H1 (cell line): ENCODE results near the gene MLYCD. TPM values are rescaled to one million over a fixed set of nuclear protein-coding genes. Genes with fewer than 3 reads are reported as not detected.

Source experiments
- CTCF ChIA-PET: fragments of 300-600 bp; sonication (Branson Sonifier 250); formaldehyde crosslinking; loops from one replicate; lab custom pipeline; 2021; ENCODE audit not compliant: partially characterized antibody; lab: Charles Lee
- POLR2A ChIA-PET: fragments of 300-600 bp; sonication (Branson Sonifier 250); formaldehyde crosslinking; loops from one replicate; lab custom pipeline; 2021; ENCODE audit warnings: inconsistent platforms; ENCODE audit not compliant: partially characterized antibody; lab: Charles Lee
- DNase-seq, 2 experiments: peaks; one replicate each; pipeline versions ENCODE4 v3.0.0 to v3.0.0-alpha.2; 2010 to 2022; ENCODE audit warnings: low spot score in 2 of 2, low read depth in 1 of 2, mixed read lengths in 1 of 2
- FAIRE-seq: peaks from 2 replicates; lab custom pipeline; 2011; peaks lifted over from hg19 to GRCh38; lab: Jason Lieb, UNC
- H2AFZ ChIP-seq: 2 replicates; pipeline ENCODE4 v1.8.1; 2012; ENCODE audit warnings: low read length, inconsistent platforms
- H2AK5ac ChIP-seq: 2 replicates; pipeline ENCODE4 v1.6.1; 2013; ENCODE audit warnings: low read depth, low read length
- H2BK120ac ChIP-seq: replicated peaks from 2 replicates; pipeline ENCODE3; 2013; ENCODE audit warnings: low read depth, low read length, inconsistent platforms
- H2BK12ac ChIP-seq: 2 replicates; pipeline ENCODE4 v1.6.1; 2013; ENCODE audit warnings: low read depth, low read length
- H2BK15ac ChIP-seq: 2 replicates; pipeline ENCODE4 v1.6.1; 2013; ENCODE audit warnings: low read length
- H2BK20ac ChIP-seq: 2 replicates; pipeline ENCODE4 v1.6.1; 2013; ENCODE audit warnings: low read length
- H2BK5ac ChIP-seq: 2 replicates; pipeline ENCODE4 v1.6.1; 2013; ENCODE audit warnings: low read depth, low read length
- H3K14ac ChIP-seq: 2 replicates; pipeline ENCODE4 v1.6.1; 2013; ENCODE audit warnings: inconsistent platforms; ENCODE audit not compliant: insufficient read length
- H3K18ac ChIP-seq: 2 replicates; pipeline ENCODE4 v1.6.1; 2013; ENCODE audit warnings: low read length; ENCODE audit errors: extremely low read depth
- H3K23ac ChIP-seq: 2 replicates; pipeline ENCODE4 v1.6.1; 2013; ENCODE audit warnings: inconsistent platforms; ENCODE audit not compliant: insufficient read length
- H3K23me2 ChIP-seq: 2 replicates; pipeline ENCODE4 v1.6.1; 2013; ENCODE audit warnings: low read depth, low read length
- H3K27ac ChIP-seq: 2 replicates; pipeline ENCODE4 v1.6.1; 2011; ENCODE audit warnings: low read depth, low read length, inconsistent platforms
- H3K27me3 ChIP-seq, 4 experiments: replicated peaks in 1 of 4; 1 replicate in 1 of 4; 2 replicates in 3 of 4; pipeline versions ENCODE4 v1.6.1 to v1.8.1; 2011 to 2013; ENCODE audit warnings: low read length in 3 of 4, mild to moderate bottlenecking in 3 of 4, inconsistent platforms in 2 of 4, mixed read lengths in 2 of 4, moderate library complexity in 1 of 4; ENCODE audit not compliant: control insufficient read depth in 3 of 4, insufficient read depth in 3 of 4; ENCODE audit errors: extremely low read depth in 1 of 4
- H3K36me3 ChIP-seq, 4 experiments: 2 replicates each; pipeline versions ENCODE4 v1.6.1 to v1.8.1; 2011 to 2013; ENCODE audit warnings: mild to moderate bottlenecking in 4 of 4, low read length in 3 of 4, moderate library complexity in 2 of 4, control low read depth in 1 of 4, inconsistent platforms in 1 of 4; ENCODE audit not compliant: insufficient read depth in 4 of 4, control insufficient read depth in 2 of 4
- H3K4ac ChIP-seq: replicated peaks from 2 replicates; pipeline ENCODE3; 2013; ENCODE audit warnings: low read length, low read depth, mixed read lengths, inconsistent platforms; ENCODE audit not compliant: insufficient read length
- H3K4me1 ChIP-seq, 4 experiments: replicated peaks in 1 of 4; 1 replicate in 1 of 4; 2 replicates in 3 of 4; pipeline versions ENCODE4 v1.6.1 to v1.8.1; 2011 to 2013; ENCODE audit warnings: low read length in 3 of 4, inconsistent platforms in 2 of 4, mixed read lengths in 1 of 4; ENCODE audit not compliant: insufficient read depth in 4 of 4, control insufficient read depth in 3 of 4
- H3K4me2 ChIP-seq, 2 experiments: 2 replicates each; pipeline versions ENCODE4 v1.6.1 to v1.8.1; 2011 to 2013; ENCODE audit warnings: low read depth in 2 of 2, low read length in 2 of 2, control low read depth in 1 of 2, inconsistent platforms in 1 of 2, mild to moderate bottlenecking in 1 of 2; ENCODE audit not compliant: insufficient read depth in 1 of 2
- H3K4me3 ChIP-seq, 4 experiments: fragments of 200-600, 300-600 bp in 1 of 4; sonication (generic), shearing (Covaris generic), sonication (Bioruptor Twin) in 1 of 4; 2 replicates each; pipeline versions ENCODE4 v1.5.1 to v1.8.1; 2011 to 2016; ENCODE audit warnings: low read length in 4 of 4, low read depth in 3 of 4, control low read depth in 2 of 4, inconsistent platforms in 2 of 4, mild to moderate bottlenecking in 2 of 4, mixed read lengths in 1 of 4, moderate library complexity in 1 of 4; ENCODE audit not compliant: insufficient read depth in 2 of 4; ENCODE audit errors: extremely low read depth in 1 of 4
- H3K56ac ChIP-seq: replicated peaks from 2 replicates; pipeline ENCODE3; 2013; ENCODE audit warnings: low read depth, mild to moderate bottlenecking, mixed read lengths, low read length, inconsistent platforms; ENCODE audit not compliant: insufficient read length
- H3K79me1 ChIP-seq: 2 replicates; pipeline ENCODE4 v1.6.1; 2013; ENCODE audit warnings: low read depth, low read length, control low read depth
- H3K79me2 ChIP-seq, 2 experiments: 2 replicates each; pipeline versions ENCODE4 v1.6.1 to v1.8.1; 2012 to 2013; ENCODE audit warnings: low read length in 2 of 2, mild to moderate bottlenecking in 2 of 2, inconsistent platforms in 1 of 2; ENCODE audit not compliant: insufficient read depth in 2 of 2, control insufficient read depth in 1 of 2
- H3K9ac ChIP-seq, 4 experiments: replicated peaks in 1 of 4; 1 replicate in 1 of 4; 2 replicates in 3 of 4; pipeline versions ENCODE4 v1.6.1 to v1.8.1; 2011 to 2013; ENCODE audit warnings: low read depth in 3 of 4, low read length in 3 of 4, control low read depth in 2 of 4, mild to moderate bottlenecking in 2 of 4, moderate library complexity in 2 of 4, inconsistent platforms in 1 of 4; ENCODE audit errors: extremely low read depth in 1 of 4
- H3K9me3 ChIP-seq, 2 experiments: 2 replicates each; pipeline versions ENCODE4 v1.6.1 to v1.8.1; 2012 to 2013; ENCODE audit warnings: mild to moderate bottlenecking in 2 of 2, moderate library complexity in 2 of 2, control low read depth in 1 of 2, inconsistent platforms in 1 of 2, low read depth in 1 of 2, low read length in 1 of 2, mixed read lengths in 1 of 2; ENCODE audit not compliant: insufficient read depth in 2 of 2
- H4K20me1 ChIP-seq, 2 experiments: replicated peaks in 1 of 2; 2 replicates each; pipeline versions ENCODE3 to v1.8.1; 2011 to 2013; ENCODE audit warnings: inconsistent platforms in 2 of 2, low read length in 2 of 2, mild to moderate bottlenecking in 1 of 2; ENCODE audit not compliant: insufficient read depth in 2 of 2, control insufficient read depth in 1 of 2
- H4K5ac ChIP-seq: 2 replicates; pipeline ENCODE4 v1.6.1; 2013; ENCODE audit warnings: low read length, low read depth, mixed read lengths, inconsistent platforms; ENCODE audit not compliant: insufficient read length
- H4K8ac ChIP-seq: 2 replicates; pipeline ENCODE4 v1.8.0; 2013; ENCODE audit warnings: mild to moderate bottlenecking, moderate library complexity, low read length, inconsistent platforms; ENCODE audit not compliant: insufficient read depth; ENCODE audit errors: extremely low read depth
- H4K91ac ChIP-seq: replicated peaks from 2 replicates; pipeline ENCODE3; 2013; ENCODE audit warnings: low read length, mixed read lengths, inconsistent platforms; ENCODE audit not compliant: insufficient read length
- JUND ChIP-seq: IDR thresholded peaks from 2 replicates; pipeline ENCODE4 v1.6.1; 2011; ENCODE audit warnings: mild to moderate bottlenecking, improper control_type of control experiment, low read length
- MAFK ChIP-seq: IDR thresholded peaks from 2 replicates; pipeline ENCODE4 v1.6.1; 2012; ENCODE audit warnings: low read depth, mild to moderate bottlenecking, improper control_type of control experiment, low read length
- NRF1 ChIP-seq: IDR thresholded peaks from 2 replicates; pipeline ENCODE4 v1.6.1; 2011; ENCODE audit warnings: mild to moderate bottlenecking, low read depth, low read length, improper control_type of control experiment
- PHF8 ChIP-seq: fragments of 200-600 bp; sonication (generic); conservative IDR thresholded peaks from 2 replicates; pipeline ENCODE4 v1.7.1; 2012; ENCODE audit warnings: low read depth, mild to moderate bottlenecking, inconsistent platforms, low read length, moderate library complexity
- POLR2AphosphoS5 ChIP-seq: IDR thresholded peaks from 2 replicates; pipeline ENCODE4 v1.6.1; 2011; ENCODE audit warnings: low read depth, low read length
- RBBP5 ChIP-seq: IDR thresholded peaks from 2 replicates; pipeline ENCODE4 v1.7.1; 2012; ENCODE audit warnings: low read depth, mild to moderate bottlenecking, inconsistent platforms, low read length, moderate library complexity, borderline replicate concordance
- SIX5 ChIP-seq: IDR thresholded peaks from 2 replicates; pipeline ENCODE4 v1.6.1; 2011; ENCODE audit warnings: mild to moderate bottlenecking, low read depth, low read length
- TAF1 ChIP-seq: IDR thresholded peaks from 2 replicates; pipeline ENCODE4 v1.6.1; 2011; ENCODE audit warnings: mild to moderate bottlenecking, low read depth, low read length
- ZNF274 ChIP-seq: IDR thresholded peaks from 2 replicates; pipeline ENCODE4 v1.7.0; 2012; ENCODE audit warnings: low read length, borderline replicate concordance; ENCODE audit errors: extremely low read depth
- WGBS, 2 experiments: shearing (Covaris generic) in 1 of 2; methylation state at CpG; one replicate each; pipeline versions ENCODE4 v1.1.6 to v1.1.7; 2013 to 2015; ENCODE audit warnings: low lambda C conversion rate in 2 of 2, mixed read lengths in 2 of 2, inconsistent platforms in 1 of 2, low coverage in 1 of 2, missing lambda C conversion rate in 1 of 2; ENCODE audit not compliant: insufficient replicate concordance in 2 of 2, insufficient coverage in 1 of 2, insufficient read length in 1 of 2; ENCODE audit errors: extremely low coverage in 1 of 2, missing lambda C conversion rate in 1 of 2; 5-methylcytosine and 5-hydroxymethylcytosine counted together
- polyA plus RNA-seq, 7 experiments: library from polyadenylated mRNA; depleted of rRNA in 3 of 7; stranded (reverse) in 5 of 7; unstranded in 2 of 7; fragments of >200 nt in 5 of 7; fragments of 200-250 nt in 2 of 7; gene quantifications; 1 replicate in 5 of 7; 2 replicates in 1 of 7; 4 replicates in 1 of 7; pipeline versions ENCODE4 v1.2.1 to v1.2.3, GENCODE V29; 2011 to 2013; ENCODE audit warnings: missing spikeins in 2 of 7, mixed read lengths in 2 of 7
- total RNA-seq: library from RNA; stranded (reverse); fragmentation: NEBNext Ultra II Directional; extraction: Animal tissue kit (Norgen Biotek cat#: 25700); gene quantifications from 2 replicates; pipeline ENCODE4 v1.2.1, GENCODE V29; 2021
- TF ChIP-seq, protein P1 (sequence below): IDR thresholded peaks from 2 replicates; pipeline ENCODE4 v1.6.1; 2012; ENCODE audit warnings: low read length, inconsistent platforms
- TF ChIP-seq, protein P2 (sequence below): IDR thresholded peaks from 2 replicates; pipeline ENCODE4 v1.6.1; 2012; ENCODE audit warnings: inconsistent platforms

MLYCD gene
- total and polyA plus RNA-seq, 2 of the 8 experiments (the other 6 are each of a cell fraction or from before 2014, with no cell fraction given), result 3.7 to 7.0 TPM

DNA sequence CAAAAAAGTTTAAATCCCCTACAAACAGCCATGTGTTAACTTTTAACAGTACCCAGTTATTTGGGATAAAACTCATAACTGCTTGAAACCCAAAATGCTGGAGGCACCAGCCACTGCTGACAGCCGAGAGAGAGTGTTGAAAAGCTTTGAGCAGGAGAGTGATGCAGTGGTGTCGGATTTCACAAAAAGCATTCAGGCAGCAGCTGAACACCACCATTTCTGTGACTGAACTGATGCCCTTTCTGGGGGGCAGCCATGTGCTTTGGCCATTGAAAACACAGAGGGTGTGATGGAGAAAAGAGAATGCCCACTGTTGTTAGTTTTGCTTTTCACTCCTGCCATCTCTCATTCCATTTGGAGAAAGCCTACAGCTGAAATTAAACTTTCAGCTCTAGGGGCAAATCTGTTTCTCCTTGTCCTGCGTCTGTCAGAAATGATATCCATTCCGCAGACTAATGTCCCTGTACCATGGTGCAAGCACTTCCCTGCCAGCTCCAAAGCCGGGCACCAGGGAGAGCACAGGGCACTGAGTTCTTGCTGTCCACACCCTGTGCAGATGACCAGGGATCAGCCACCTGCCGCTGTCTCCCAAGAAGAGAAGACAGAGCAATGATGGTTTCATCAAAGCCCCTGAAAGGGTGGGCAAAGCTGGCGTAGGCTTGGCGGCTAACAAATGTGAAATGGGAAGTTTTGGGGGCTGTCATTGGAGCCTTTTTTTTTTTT lies 16.6 kb upstream of the MLYCD start:
- no peak overlapping the region; a peak in 1 of 8 replicates for H3K4me3 ChIP-seq
- H3K4me2 ChIP-seq, result 0 out of 4 replicates have a peak overlapping the region, but pooled peaks of 1 of the 2 experiments have one; percentile 23
- peak; percentile 60 for FAIRE-seq
- H3K14ac ChIP-seq, result no peak overlapping the region
- no peaks in the 10 kb centered on the region for H3K27me3 ChIP-seq
- no peak overlapping the region for H3K27ac ChIP-seq
- H2BK20ac ChIP-seq, result no peak overlapping the region
- H3K79me2 ChIP-seq, result no peaks in the 10 kb centered on the region
- no peaks in the 10 kb centered on the region for H4K20me1 ChIP-seq
- no peaks in the 10 kb centered on the region for H3K36me3 ChIP-seq
- H4K5ac ChIP-seq, result no peak overlapping the region
- no peak overlapping the region for H3K23ac ChIP-seq
- H2BK5ac ChIP-seq, result no peak overlapping the region
- CTCF ChIA-PET, result interaction anchor here (0.7 to 3.0 kb wide), 5 partner anchors 55 to 359 kb away, joined by 4 to 15 read pairs (median 5); no protein-coding TSS in a partner anchor
- H4K91ac ChIP-seq, result peak overlapping the region; percentile 59
- H3K9me3 ChIP-seq, result no peaks in the 10 kb centered on the region
- H2BK120ac ChIP-seq, result no peak overlapping the region
- WGBS, 2 experiments, result 85% methylated on average over 8 of the region's 8 CpGs; no CpG with 5 or more reads in 1 of the 2 experiments
- H3K4me1 ChIP-seq, result peaks cover 0 to 3% (median 0%) of the 10 kb centered on the region in 4 experiments; a peak in 1 of 7 replicates
- H2AK5ac ChIP-seq, result no peak overlapping the region
- no peak for DNase-seq
- no peak overlapping the region for H3K4ac ChIP-seq
- no peak overlapping the region; a peak in 1 of 7 replicates for H3K9ac ChIP-seq
- no peak overlapping the region for H3K18ac ChIP-seq
- no peak overlapping the region for H2BK12ac ChIP-seq
- no peak overlapping the region for H2BK15ac ChIP-seq
- POLR2A ChIA-PET, result interaction anchor here (2.0 kb wide), 1 partner anchor 39 kb away, joined by 6 read pairs; no protein-coding TSS in a partner anchor
- no peak overlapping the region for H4K8ac ChIP-seq
- H3K56ac ChIP-seq, result no peak overlapping the region
- H3K23me2 ChIP-seq, result no peaks in the 10 kb centered on the region
- peak overlapping the region; percentile 85; the same call in 1 of the 2 replicates for H2AFZ ChIP-seq
- no peaks in the 10 kb centered on the region for H3K79me1 ChIP-seq
- TF ChIP-seq ZNF274 (no peak), SIX5 (no peak), MAFK (no peak), POLR2AphosphoS5 (no peak), RBBP5 (no peak), JUND (no peak), NRF1 (no peak), PHF8 (no peak), TAF1 (0 out of 2 replicates have a peak, but pooled peaks have one; percentile 17)
- TF ChIP-seq, protein P1, sequence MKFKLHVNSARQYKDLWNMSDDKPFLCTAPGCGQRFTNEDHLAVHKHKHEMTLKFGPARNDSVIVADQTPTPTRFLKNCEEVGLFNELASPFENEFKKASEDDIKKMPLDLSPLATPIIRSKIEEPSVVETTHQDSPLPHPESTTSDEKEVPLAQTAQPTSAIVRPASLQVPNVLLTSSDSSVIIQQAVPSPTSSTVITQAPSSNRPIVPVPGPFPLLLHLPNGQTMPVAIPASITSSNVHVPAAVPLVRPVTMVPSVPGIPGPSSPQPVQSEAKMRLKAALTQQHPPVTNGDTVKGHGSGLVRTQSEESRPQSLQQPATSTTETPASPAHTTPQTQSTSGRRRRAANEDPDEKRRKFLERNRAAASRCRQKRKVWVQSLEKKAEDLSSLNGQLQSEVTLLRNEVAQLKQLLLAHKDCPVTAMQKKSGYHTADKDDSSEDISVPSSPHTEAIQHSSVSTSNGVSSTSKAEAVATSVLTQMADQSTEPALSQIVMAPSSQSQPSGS, result no peak
- TF ChIP-seq, protein P2, sequence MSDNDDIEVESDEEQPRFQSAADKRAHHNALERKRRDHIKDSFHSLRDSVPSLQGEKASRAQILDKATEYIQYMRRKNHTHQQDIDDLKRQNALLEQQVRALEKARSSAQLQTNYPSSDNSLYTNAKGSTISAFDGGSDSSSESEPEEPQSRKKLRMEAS, result peak; percentile 41
